ENCODE measurements around the gene ZNF230.

The ZNF230 gene

DNA sequence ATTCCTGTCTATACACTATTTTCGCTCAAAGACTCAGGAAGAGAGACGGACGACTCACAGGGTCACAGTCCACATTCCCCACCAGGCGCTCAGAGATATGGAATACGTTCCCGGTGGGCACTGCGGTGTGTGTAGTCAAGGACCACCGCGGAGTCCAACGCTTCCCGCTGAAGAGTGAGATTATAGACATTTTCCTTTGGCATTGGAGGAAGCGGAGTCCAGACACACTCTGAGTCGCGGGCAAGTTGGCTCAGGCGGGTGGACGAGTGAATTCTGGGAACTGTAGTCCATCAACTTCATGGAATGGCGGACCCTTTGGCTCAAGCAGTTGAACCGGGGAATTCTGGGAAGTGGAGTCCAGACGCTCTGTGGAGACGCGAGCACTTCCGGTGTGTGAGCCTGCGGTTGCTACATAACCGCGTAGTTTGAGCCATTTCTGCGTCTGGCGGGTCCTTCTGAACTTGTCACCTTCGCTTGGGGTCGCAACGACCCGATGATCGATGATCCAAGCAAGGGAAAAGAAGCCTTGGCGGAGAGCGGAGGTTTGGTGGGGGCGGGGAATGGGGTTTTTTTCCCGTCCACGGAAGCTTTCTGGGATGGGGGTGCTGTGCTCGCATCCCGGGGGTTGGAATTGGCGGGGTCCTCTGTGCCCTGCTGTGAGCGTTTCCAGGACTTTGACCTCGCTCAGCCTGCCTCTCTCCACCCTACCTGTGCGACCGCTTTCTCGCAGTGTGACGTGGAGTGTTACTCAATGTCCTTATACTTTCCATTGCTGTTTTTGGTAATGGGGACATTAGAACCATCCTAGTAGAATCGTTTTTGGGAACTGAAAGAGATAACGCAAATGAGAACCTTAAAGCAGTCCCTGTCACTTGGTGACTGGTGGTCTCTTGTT lies at the start of gene ZNF230:
TSS of gene ZNF230 (plus strand) at position 392 of the 895 bp plus-strand sequence. CDS start 4,122 bp downstream, outside the sequence.
- DNase-seq (ENCODE audit: low read depth): peak; percentile 72

DNA sequence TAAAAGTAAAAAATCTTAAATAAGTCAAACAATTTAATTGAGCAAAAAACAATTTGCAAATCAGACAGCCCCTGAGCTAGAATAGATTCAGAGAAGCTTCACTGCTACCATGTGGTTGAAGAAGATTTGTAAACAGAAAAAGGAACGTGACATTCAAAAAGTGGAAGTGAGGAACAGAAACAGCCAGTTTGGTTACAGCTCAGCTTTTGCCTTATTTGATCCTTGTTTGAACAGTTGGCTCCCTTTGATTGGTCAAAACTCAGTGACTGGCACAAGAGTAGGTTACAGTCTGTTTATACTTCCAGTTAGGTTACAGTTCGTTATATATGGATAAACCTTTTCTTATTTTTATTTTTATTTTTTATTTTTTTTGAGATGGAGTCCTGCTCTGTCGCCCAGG lies 45.9 kb upstream of the ZNF230 start:
- DNase-seq (ENCODE audit: low read depth): no peak

DNA sequence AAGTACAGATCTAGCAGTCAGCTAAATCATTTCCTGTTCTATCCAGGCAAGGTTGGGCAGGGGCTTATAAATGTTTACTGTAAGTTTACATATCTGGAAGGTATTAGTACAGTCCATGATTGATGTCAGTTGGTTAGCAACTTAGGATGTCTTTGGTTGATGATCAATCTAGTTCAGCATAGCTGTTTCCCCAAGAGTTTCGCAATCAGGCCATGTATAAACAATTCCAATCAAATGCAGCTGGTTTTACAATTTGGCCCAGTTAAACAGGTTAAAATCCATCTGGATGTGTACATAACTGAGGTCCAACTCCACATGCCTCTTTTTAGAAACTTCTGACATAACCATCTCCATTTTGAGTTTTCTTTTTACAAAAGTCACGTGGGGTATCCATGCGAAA lies 44.9 kb upstream of the ZNF230 start:
- no peak for DNase-seq (ENCODE audit: low read depth)

DNA sequence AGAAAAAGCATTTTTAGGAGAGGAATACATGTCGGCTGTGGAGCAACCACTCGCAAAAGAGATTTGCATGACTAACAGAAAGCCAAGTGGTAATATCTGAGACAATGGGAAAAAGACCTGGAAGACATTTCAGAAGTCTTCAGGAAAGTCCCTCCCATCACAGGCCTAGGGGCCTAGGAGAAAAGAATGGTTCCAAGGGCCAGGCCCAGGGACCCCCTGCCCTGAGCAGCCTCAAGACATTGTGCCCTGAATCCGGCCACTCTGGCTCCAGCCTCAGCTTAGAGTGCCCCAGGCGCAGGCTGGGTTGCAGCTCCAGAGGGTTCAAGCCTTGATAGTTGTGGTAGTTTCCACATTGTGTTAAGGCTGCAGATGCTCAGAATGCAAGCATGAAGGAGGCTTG lies 42.3 kb upstream of the ZNF230 start:
- no peak for DNase-seq (ENCODE audit: low read depth)

DNA sequence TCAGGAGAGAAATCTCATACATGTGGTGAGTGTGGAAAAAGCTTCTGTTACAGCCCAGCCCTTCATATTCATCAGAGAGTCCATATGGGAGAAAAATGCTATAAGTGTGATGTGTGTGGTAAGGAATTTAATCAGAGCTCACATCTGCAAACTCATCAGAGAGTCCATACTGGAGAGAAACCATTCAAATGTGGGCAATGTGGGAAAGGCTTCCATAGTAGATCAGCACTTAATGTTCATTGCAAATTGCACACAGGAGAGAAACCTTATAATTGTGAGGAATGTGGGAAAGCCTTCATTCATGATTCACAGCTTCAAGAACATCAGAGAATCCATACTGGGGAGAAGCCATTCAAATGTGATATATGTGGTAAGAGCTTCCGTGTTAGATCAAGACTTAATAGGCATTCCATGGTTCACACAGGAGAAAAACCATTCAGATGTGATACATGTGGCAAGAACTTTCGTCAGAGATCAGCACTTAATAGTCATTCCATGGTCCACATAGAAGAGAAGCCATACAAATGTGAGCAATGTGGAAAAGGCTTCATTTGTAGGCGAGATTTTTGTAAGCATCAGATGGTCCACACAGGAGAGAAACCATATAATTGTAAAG lies 36.6 kb upstream of the ZNF230 start:
- no peak for DNase-seq (ENCODE audit: low read depth)

DNA sequence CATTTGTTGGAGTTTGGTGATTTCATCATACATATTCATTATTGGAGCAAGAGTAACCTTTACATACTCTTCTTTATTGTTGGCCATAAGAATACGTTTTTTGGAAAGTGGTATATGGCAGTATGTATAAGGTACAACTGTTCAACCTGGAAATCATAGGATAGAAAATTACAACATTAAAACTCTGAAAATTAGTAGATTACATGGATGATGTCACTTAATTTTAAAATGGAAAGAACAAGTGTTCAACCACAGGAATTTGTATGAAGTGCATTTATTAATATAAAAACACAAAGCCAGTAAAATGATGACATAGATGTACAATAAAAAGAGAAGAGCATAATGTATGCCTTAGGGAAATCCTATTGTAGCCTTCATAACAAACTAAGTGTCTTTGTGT lies 26.0 kb upstream of the ZNF230 start:
- DNase-seq (ENCODE audit: low read depth): no peak

DNA sequence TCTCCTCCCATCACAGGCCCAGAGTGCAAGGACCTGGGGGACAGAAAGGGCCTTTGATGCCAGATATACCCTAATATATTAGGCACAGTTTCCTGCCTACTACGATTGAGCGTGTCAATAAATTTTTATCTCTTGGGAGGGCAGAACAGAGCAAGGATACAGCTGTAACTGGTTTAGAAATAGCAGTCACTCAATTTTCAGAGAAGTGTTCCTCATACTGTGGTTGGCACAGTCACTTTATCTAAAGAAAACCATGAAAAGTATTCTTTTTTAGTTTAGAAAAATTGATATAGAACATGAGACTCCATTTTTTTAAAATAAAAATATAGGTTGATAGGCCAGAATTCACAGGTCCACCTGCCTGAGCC lies 19.2 kb upstream of the ZNF230 start:
- no peak for DNase-seq (ENCODE audit: low read depth)

DNA sequence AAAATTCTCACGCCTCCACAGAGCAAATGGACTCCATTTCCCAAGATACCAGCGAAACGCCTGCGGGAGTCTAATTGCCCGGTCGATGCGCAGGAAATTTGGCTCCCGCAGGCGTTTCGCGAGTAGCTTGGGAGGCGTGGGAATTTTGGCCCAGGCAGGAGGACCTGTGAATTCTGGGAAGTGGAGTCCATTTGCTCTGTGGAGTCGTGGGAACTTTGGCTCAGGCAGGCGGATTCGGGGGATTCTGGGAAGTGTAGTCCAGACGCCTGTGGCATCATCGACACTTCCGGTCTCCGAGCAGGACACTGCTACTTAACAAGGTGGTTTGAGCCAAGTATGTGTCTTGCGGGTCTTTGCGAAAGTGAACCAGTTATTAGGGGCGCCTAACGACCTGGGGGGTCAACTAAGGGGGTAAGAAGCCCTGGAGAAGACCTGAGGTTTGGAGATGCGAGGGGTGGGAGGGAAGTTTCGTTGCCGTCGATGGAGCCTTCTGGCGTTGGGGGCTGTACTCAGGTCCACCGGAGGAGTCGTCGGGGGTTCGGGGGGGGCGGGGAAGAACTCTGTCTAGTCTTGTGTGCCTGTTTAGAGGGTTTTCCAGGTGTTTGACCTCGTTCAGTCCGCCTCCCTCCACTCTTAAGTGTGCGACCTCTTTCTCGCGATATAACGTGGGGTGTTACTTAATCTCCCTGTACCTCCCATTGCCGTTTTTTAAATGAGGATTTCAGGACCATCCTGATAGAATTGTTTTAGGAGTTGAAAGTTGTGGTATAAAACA lies 18.7 kb upstream of the ZNF230 start, which contains the start of gene ZNF155:
TSS of gene ZNF155 (plus strand) at position 277 of the 775 bp plus-strand sequence. CDS start 4,356 bp downstream, outside the sequence.
- DNase-seq (ENCODE audit: low read depth): peak; percentile 50

DNA sequence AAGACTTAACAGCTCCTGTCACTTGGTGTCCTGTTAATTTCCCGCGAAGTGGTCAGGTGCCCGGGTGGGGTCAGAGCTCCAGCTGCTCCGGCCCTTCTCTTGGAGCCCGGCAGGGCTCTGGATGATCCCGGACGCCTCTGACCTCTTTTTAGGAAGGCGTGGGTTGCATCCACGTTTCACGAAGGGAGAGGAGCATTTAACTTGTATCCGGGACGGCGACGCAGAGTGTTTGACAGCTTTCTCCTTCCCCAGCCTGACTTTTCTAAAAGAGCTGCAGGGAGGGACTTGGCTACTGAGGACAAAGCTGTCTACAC lies 18.1 kb upstream of the ZNF230 start:
- DNase-seq (ENCODE audit: low read depth): no peak

DNA sequence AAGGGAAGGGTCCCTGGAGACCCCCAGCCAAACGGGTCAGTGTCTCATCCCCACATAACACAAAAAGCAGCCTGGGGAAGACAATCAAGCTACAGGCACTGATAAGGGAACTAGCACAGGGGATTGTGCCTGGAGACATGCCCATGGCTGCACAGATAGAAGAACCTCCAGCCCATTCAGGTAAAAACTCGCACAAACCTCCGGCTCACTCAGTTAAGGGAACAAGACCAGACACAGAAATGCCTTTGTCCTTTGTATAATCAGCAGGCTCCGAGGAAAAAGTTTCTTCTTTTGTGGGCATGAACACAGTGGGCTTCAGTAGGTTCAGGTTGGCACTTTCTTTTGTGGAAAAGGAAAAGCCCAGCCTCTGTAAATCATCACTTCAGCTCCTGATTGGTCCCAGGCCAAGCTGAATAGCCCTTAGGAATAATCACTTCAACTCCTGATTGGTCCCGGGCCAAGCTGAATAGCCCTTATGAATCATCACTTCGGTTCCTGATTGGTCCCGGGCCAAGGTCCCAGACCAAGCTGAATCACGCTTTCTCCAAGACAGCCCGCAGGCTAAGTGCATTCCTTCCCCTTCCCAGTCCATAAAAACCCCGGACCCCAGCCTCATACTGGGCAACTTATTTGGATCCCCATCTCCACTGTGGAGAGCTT lies 5.0 kb upstream of the ZNF230 start:
- no peak for DNase-seq (ENCODE audit: low read depth)

DNA sequence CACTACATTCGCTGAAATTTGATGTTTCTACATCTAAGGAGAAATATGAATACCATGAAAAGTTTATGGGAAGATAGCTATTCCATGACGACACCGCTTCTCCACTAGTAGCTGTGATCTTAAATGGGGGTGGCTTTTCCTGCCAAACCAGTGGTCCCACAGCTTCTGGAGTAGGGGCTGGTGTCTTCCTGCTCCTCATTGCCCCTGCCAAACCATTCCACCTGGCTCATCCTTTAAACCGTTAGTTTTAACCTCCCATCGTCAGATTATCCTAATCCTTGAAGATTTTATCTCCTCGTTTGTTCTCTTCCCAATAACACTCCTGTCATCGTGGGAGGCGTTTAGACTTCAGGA lies 568 bp upstream of the ZNF230 start:
- no peak for DNase-seq (ENCODE audit: low read depth)

DNA sequence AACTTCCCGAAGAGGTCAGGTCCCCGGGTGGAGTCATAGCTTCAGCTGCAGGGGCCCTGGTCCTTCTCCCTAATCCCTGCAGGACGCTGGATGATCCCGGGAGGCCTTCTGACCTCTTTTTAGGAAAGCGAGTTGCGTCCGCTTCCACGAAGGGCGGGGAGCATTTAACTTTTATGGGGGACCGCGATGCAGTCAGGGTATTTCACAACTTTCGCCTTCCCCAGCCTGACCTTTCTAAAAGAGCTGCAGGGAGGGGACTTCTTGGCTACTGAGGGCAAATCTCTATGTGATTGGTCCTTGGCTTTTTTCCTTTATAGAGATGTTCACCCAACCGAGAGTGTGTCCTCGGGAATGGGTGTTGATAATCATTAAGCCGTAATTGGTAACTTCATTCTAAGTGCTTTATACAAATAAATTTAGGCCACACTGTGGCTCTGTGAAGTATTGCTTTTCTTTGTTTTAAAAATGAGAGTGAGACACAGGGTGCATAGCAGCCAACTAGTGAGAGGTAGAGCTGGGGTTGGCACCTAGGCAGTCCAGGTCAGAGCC lies 778 bp downstream of the ZNF230 start:
- no peak for DNase-seq (ENCODE audit: low read depth)

DNA sequence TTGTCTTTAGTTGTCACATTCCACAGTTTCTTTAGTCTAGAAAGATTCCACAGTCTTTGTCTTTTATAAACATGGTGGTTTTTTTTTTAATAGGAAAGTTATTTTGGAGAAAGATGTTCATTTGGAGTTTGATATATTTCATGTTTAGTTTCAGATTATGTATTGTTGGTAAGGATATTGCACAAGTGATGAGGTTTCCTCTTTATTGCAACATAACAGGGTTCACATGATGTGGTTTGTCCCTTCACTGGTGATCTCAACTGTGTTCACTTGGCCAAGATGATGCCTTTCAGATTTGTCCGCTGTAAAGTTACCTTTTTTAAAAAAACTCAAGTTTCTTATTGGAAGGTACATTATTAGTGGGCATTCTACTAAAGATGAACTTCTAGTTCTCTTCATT lies 3.2 kb downstream of the ZNF230 start:
- no peak for DNase-seq (ENCODE audit: low read depth)

DNA sequence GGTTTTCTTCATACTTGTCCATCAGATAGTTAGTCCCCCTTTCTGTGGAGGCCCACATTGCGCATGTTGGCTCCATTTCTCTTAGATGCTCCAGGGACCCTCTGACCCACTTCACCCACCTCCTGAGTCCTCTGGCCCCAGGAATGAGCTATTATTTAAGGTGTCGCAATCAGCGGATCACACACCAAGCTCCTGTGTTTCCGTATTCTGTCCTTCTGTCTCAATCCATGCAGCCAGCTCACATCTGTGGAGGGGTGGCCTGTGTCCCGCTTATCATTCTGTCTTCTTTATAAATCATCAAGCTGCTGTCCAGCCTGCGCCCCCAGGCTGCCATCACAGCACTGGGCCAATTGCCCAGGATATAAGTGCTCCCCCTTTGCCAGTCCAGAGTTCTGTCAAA lies 4.7 kb downstream of the ZNF230 start:
- no peak for DNase-seq (ENCODE audit: low read depth)

DNA sequence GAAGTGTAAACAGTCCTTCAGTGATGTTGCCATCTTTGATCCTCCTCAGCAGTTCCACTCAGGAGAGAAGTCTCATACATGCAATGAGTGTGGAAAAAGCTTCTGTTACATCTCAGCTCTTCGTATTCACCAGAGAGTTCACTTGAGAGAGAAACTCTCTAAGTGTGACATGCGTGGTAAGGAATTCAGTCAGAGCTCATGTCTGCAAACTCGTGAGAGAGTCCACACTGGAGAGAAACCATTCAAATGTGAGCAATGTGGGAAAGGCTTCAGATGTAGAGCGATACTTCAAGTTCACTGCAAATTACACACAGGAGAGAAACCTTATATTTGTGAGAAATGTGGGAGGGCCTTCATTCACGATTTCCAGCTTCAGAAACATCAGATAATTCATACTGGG lies 7.7 kb downstream of the ZNF230 start:
- DNase-seq (ENCODE audit: low read depth): no peak

DNA sequence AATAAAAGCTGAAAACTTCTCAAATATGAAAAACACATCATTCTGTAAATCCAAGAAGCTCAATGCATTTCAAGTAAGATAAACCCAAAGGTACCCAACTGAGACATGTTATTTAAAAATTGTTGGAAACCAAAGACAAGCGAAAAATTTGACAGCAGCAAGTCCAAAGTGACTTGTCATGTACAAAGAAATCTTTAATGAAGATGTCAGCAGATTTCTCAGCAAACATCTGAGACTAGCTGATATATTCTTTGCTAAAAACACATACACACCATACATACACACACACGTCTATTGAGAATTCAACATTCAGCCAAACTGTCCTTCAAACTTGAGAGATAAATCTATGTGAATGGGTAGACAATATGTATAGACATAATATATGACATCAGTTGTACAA lies 16.7 kb downstream of the ZNF230 start:
- no peak for DNase-seq (ENCODE audit: low read depth)

DNA sequence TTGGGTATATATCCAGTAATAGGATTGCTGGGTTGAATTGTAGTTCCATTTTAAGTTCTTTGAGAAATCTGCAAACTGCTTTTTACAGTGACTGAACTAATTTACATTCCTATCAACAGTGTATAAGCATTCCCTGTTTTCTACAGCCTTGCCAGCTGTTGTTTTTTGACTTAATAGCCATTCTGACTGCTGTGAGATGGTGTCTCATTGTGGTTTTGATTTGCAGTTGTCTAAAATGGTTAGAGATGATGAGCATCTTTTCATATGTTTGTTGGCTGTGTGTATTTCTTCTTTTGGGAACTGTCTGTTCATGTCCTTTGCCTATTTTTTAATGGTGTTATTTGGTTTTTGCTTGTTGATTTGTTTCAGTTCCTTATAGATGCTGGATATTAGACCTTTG lies 18.5 kb downstream of the ZNF230 start:
- DNase-seq (ENCODE audit: low read depth): no peak

DNA sequence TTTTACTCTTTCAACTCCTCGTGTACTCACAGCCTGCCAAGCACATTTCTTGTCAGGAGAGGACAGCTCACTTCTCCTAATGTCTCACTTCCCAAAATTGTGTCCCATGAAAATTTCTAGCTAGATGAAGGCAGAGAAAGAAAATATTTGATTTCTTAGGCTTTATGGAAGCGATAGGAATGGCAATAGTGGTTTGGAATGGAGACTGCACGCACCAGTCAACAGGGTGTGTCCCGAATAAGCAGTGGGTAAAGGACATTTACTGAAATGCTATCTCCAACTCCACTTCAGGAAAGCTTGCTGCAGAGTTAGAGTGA lies 22.1 kb downstream of the ZNF230 start:
- no peak for DNase-seq (ENCODE audit: low read depth)

DNA sequence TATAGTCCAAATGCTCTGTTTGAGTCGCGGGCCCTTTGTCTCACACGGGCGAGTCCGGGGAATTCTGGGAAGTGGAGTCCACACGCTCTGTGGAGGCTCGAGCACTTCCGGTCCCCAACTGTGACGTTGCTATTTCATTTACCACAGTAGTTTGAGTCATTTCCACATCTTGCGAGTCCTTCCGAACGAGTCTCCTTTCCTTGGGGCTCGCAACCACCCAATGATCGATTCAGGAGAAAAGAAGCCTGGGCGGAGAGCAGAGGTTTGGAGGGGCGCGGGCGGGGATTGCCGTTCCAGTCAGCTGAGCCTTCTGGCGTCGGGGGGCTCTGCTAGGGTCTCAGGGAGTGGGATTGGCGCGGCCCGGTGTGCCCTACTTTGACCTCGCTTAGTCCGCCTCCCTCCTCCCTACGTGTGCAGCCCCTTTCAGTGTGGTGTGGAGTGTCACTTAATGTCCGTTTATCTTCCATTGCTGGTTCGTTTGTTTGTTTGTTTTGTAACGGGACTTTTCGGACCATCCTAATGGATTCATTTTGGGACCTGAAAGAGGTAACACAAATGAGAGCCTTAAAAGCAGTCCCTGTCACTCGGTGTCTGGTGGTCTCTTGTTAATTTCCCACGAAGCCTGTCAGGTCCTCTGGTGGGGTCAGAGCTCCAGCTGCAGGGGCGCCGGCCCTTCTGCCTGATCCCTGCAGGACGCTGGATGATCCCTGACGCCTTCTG lies 22.6 kb downstream of the ZNF230 start, which contains the start of gene ZNF222:
TSS of gene ZNF222 (plus strand) at position 163 of the 720 bp plus-strand sequence. CDS start at position 221, 58 bp downstream.
- DNase-seq (ENCODE audit: low read depth): peak; percentile 70

DNA sequence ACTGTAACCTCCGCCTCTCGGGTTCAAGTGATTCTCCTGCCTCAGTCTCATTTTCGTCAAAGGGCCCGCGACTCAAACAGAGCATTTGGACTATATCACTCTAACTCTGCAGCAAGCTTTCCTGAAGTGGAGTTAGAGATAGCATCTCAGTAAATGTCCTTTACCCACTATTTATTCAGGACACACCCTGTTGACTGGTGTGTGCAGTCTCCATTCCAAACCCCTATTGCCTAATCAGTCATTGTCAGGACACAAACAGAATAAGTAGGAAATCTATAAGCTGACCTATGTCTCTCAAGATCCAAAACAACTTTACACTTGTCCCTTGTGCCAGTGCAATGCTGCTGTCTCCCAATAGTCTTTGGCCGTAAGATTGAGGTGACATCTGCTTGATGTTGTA lies 23.9 kb downstream of the ZNF230 start:
- DNase-seq (ENCODE audit: low read depth): no peak

DNA sequence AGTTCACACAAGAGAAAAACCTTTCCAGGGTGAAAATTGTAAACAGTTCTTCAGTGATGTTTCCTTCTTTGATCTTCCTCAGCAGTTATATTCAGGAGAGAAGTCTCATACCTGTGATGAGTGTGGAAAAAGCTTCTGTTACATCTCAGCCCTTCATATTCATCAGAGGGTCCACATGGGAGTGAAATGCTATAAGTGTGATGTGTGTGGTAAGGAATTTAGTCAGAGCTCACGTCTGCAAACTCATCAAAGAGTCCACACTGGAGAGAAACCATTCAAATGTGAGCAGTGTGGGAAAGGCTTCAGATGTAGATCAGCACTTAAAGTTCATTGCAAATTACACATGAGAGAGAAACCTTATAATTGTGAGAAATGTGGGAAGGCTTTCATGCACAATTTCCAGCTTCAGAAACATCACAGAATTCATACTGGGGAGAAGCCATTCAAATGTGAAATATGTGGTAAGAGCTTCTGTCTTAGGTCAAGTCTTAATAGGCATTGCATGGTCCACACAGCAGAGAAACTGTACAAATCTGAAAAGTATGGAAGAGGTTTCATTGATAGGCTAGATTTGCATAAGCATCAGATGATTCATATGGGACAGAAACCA lies 29.3 kb downstream of the ZNF230 start:
- DNase-seq (ENCODE audit: low read depth): no peak

Measured in activated T-helper 9 cell treated with anti-CD3 and anti-CD28 coated beads, Interleukin-2, amount 50 U/mL, for 16 hours (primary cell).